Body of pancreas (tissue), 4 donors: ENCODE data around the gene SLC25A6. TPM values are rescaled to one million over a fixed set of nuclear protein-coding genes. Genes with fewer than 3 reads are reported as not detected.

Experiments used
- ATAC-seq: fragments of 150-250 bp; one replicate; pipeline ENCODE4 v1.9.1; 2016
- DNase-seq, 4 donors: peaks; one replicate each; pipeline ENCODE4 v3.0.0-alpha.2; 2019
- H3K27ac ChIP-seq, 4 donors: fragments of 200-600 bp; sonication (generic); 1 replicate in 3 of 4; 2 replicates in 1 of 4; pipeline versions ENCODE4 v1.5.1 to v1.6.1; 2016 to 2019; ENCODE audit warnings: mild to moderate bottlenecking in 1 of 4, mixed read lengths in 1 of 4, moderate library complexity in 1 of 4
- H3K27me3 ChIP-seq, 2 donors: fragments of 200-600 bp; sonication (generic); one replicate each; pipeline ENCODE4 v1.6.0; 2016; ENCODE audit warnings: mild to moderate bottlenecking in 1 of 2
- H3K36me3 ChIP-seq, 2 donors: fragments of 200-600 bp; sonication (generic); replicated peaks in 1 of 2; 2 replicates each; pipeline ENCODE4 v1.5.1; 2016; ENCODE audit warnings: low read depth in 2 of 2; ENCODE audit not compliant: insufficient read depth in 1 of 2
- H3K4me1 ChIP-seq: fragments of 200-600 bp; sonication (generic); one replicate; pipeline ENCODE4 v1.6.0; 2016
- H3K4me3 ChIP-seq, 2 donors: fragments of 200-600 bp; sonication (generic); 1 replicate in 1 of 2; 2 replicates in 1 of 2; pipeline ENCODE4 v1.5.1; 2016 to 2019
- H3K9me3 ChIP-seq, 3 donors: fragments of 200-600 bp; sonication (generic); 1 replicate in 2 of 3; 2 replicates in 1 of 3; pipeline ENCODE4 v1.5.1; 2016
- POLR2A ChIP-seq, 3 donors: fragments of 450-650 bp; IDR thresholded peaks; one replicate each; pipeline ENCODE4 v1.6.1; 2016; ENCODE audit warnings: antibody characterized with exemption in 3 of 3, mild to moderate bottlenecking in 2 of 3
- WGBS, 2 donors: methylation state at CpG; one replicate each; pipeline ENCODE4 v1.1.5; 2017; 5-methylcytosine and 5-hydroxymethylcytosine counted together
- intact Hi-C: fragments of 100-400 bp; cut with DNase I; formaldehyde crosslinking; loops from one replicate; pipeline ENCODE4 v1.15.1; 2023
- total RNA-seq, 2 donors: library from RNA; depleted of rRNA; stranded (reverse); fragments of >200 nt; gene quantifications; one replicate each; pipeline ENCODE4 v1.1.0, GENCODE V29; 2016
- TF ChIP-seq, protein P1 (sequence below), 7 experiments: fragments of 450-650 bp in 4 of 7; fragments of 200-600 bp in 3 of 7; sonication (generic) in 3 of 7; IDR thresholded peaks; one replicate each; pipeline ENCODE4 v1.5.1; 2016 to 2019; ENCODE audit warnings: antibody characterized with exemption in 7 of 7

The SLC25A6 gene
- total RNA-seq, 2 donors from 2014 or later: 180 to 338 TPM

- intact Hi-C loops: no loop called here
- H3K4me1 ChIP-seq: peaks cover 39% of the 10 kb centered on the region
- peak; percentile 65 for ATAC-seq
- peak overlapping the region; percentile 88 to 100 (median 98) for H3K27ac ChIP-seq
- H3K27me3 ChIP-seq: no peaks in the 10 kb centered on the region
- H3K9me3 ChIP-seq: no peaks in the 10 kb centered on the region
- H3K36me3 ChIP-seq: peaks cover 16 to 22% of the 10 kb centered on the region in 2 donors
- DNase-seq: peak; percentile 68 to 79 (median 75)
- peak overlapping the region; percentile 26 to 97 for H3K4me3 ChIP-seq
- peak in 2 of 3 donors; percentile 14 to 35 for TF ChIP-seq POLR2A (IDR thresholded peaks at IDR 0.05)
- TF ChIP-seq, protein P1, sequence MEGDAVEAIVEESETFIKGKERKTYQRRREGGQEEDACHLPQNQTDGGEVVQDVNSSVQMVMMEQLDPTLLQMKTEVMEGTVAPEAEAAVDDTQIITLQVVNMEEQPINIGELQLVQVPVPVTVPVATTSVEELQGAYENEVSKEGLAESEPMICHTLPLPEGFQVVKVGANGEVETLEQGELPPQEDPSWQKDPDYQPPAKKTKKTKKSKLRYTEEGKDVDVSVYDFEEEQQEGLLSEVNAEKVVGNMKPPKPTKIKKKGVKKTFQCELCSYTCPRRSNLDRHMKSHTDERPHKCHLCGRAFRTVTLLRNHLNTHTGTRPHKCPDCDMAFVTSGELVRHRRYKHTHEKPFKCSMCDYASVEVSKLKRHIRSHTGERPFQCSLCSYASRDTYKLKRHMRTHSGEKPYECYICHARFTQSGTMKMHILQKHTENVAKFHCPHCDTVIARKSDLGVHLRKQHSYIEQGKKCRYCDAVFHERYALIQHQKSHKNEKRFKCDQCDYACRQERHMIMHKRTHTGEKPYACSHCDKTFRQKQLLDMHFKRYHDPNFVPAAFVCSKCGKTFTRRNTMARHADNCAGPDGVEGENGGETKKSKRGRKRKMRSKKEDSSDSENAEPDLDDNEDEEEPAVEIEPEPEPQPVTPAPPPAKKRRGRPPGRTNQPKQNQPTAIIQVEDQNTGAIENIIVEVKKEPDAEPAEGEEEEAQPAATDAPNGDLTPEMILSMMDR (IDR thresholded peaks at IDR 0.05): no peak
- WGBS, 2 donors: 1 to 3% methylated on average over 5 to 21 of the region's 76 CpGs
Observed at GRCh38 chrX:1392376-1393068, 609 bp upstream of the SLC25A6 start.

DNA sequence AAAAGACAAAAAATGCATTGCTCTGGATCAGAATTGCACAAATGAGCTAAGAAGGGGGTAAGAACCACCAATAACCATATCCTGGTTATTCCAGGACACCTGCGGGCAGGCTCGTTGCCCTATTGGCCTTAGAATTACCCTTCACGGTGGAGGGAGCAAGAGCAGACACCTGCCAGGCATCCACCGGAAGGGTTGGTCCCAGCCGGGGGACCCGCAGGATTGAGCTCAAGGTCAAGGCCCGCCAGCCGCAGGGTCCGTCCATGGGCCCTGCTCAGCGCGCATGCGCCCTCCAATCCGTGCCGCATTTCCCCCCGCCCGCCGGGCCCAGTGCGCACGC lies 575 bp downstream of the SLC25A6 start:
- peaks cover 39% of the 10 kb centered on the region for H3K4me1 ChIP-seq
- no peak for ATAC-seq
- no peaks in the 10 kb centered on the region for H3K9me3 ChIP-seq
- H3K27ac ChIP-seq: peak overlapping the region; percentile 88 to 100 (median 98)
- TF ChIP-seq POLR2A (IDR thresholded peaks at IDR 0.05): no peak
- TF ChIP-seq, protein P1 (IDR thresholded peaks at IDR 0.05): no peak
- intact Hi-C loops: no loop called here
- WGBS, 2 donors: 0% methylated on average over 6 to 17 of the region's 19 CpGs
- H3K27me3 ChIP-seq: no peaks in the 10 kb centered on the region
- DNase-seq: peak in 1 of 4 donors; percentile 92
- H3K4me3 ChIP-seq: peak overlapping the region; percentile 97
- peaks cover 23 to 34% of the 10 kb centered on the region in 2 donors for H3K36me3 ChIP-seq

DNA sequence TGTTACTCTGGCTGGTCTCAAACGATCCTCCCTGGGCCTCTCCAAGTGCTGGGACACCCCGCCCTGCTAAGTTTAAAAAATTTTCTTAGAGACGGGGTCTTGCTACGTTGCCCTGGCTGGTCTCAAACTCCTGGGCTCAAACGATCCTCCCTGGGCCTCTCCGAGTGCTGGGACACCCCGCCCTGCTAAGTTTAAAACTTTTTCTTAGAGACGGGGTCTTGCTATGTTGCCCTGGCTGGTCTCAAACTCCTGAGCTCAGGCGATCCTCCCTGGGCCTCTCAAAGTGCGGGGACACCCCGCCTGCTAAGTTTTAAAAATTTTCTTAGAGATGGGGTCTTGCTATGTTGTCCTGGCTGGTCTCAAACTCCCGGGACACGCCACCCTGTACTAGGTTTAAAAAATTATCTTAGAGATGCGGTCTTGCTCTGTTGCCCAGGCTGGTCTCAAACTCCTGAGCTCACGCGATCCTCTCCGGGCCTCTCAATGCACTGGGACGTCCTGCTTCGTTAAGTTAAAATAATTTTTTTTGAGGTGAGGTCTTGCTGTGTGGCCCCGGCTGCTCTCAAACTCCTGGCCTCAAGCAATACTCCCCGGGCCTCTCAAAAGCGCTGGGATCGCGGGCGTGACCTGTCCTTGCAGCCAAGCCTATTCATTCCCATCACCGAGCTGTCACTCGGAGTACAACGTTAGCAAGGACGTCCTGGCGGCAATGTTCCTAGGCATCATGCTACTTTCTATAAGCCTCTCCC lies 1.1 kb downstream of the SLC25A6 start:
- Histone ChIP-seq H3K9me3 (no peaks in the 10 kb centered on the region), H3K4me1 (peaks cover 39% of the 10 kb centered on the region), H3K4me3 (peak overlapping the region; percentile 97), H3K27me3 (no peaks in the 10 kb centered on the region), H3K36me3 (peaks cover 23 to 39% of the 10 kb centered on the region in 2 donors), H3K27ac (peak overlapping the region in 3 of 4 donors; percentile 88 to 100 (median 99))
- WGBS, 2 donors: 39 to 44% methylated on average over 29 to 30 of the region's 30 CpGs
- intact Hi-C loops: no loop called here
- ATAC-seq (no peak), DNase-seq (peak in 2 of 4 donors; percentile 8 to 17)
- TF ChIP-seq POLR2A (IDR thresholded peaks at IDR 0.05): no peak
- TF ChIP-seq, protein P1 (IDR thresholded peaks at IDR 0.05): no peak

- intact Hi-C loops: no loop called here
- Histone ChIP-seq H3K27ac (no peak overlapping the region), H3K27me3 (no peaks in the 10 kb centered on the region), H3K36me3 (peaks cover 23 to 45% of the 10 kb centered on the region in 2 donors), H3K4me3 (no peak overlapping the region), H3K9me3 (no peaks in the 10 kb centered on the region), H3K4me1 (peaks cover 39% of the 10 kb centered on the region)
- TF ChIP-seq POLR2A (IDR thresholded peaks at IDR 0.05): no peak
- TF ChIP-seq, protein P1 (IDR thresholded peaks at IDR 0.05): no peak
- WGBS, 2 donors: 77 to 89% methylated on average over 10 of the region's 10 CpGs
- ATAC-seq: no peak
- DNase-seq: peak in 1 of 4 donors; percentile 9
Observed at GRCh38 chrX:1389993-1390285, 2.0 kb downstream of the SLC25A6 start.
